ENCODE data around the gene DRC3.

- no peak for TF ChIP-seq CTCF (IDR thresholded peaks at IDR 0.05)
- TF ChIP-seq POLR2A (IDR thresholded peaks at IDR 0.05): no peak
- no peak for TF ChIP-seq POLR2AphosphoS5 (IDR thresholded peaks at IDR 0.05)
- TF ChIP-seq EP300 (IDR thresholded peaks at IDR 0.05): no peak
Measured at GRCh38 chr17:17963066-17963465, 9.6 kb upstream of the DRC3 start.

Data from gastroesophageal sphincter (tissue), 3 donors.